NCI-H2227 treated with DMSO at 0.1 percent for 48 hours (cell line): ENCODE results near the gene CLEC12A.
"Not testable (repeated sequence)": the region's sequence is repeated elsewhere in the genome, so short reads cannot be mapped to it uniquely, and the experiment has no call there.

Source experiments
- DNase-seq: peaks from one replicate; lab custom pipeline; 2025; lab: John Stamatoyannopoulos, UW

Gene CLEC12A

GRCh38 chr12:9969673-9970072 lies 1.5 kb upstream of the CLEC12A start:
- DNase-seq = no peak

GRCh38 chr12:9973949-9974348 lies 2.7 kb downstream of the CLEC12A start:
- DNase-seq = no peak

DNA sequence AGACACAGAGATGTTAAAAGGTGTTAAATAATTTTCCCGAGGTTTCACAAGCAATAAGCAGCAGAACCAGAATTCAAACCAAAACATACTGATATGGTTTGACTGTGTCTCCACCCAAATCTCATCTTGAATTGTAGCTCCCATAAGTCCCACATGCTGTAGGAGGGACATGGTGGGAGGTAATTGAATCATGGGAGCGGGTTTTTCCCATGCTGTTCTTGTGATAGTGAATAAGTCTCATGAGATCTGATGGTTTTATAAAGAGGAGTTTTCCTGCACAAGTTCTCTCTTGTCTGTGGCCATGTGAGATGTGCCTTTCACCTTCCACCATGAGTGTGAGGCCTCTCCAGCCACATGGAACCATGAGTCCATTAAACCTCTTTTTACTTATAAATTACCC lies 3.5 kb downstream of the CLEC12A start:
- DNase-seq = not testable (repeated sequence)

- no peak for DNase-seq
These were observed 4.4 kb downstream of the CLEC12A start for GRCh38 chr12:9975614-9976013.

GRCh38 chr12:9976626-9977025 lies 5.4 kb downstream of the CLEC12A start:
- DNase-seq = not testable (repeated sequence)

DNA sequence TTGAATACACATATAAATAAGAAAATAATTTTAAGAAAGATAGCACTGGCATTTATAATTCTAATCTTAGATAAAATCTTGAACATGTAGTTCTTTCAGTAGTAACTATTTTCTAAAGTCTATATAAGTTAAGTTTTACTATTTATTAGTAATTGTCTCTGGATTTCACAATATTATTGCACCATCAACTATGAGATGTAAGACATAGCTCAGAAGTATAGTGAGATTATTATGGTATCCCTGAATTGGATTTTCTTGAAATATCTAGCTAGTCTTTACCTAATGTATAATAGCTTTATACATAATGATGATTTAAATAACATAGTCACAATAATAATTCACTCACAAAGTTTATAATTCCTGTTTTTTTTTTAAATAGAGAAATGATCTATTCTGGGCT lies 6.7 kb downstream of the CLEC12A start:
- no peak for DNase-seq

DNA sequence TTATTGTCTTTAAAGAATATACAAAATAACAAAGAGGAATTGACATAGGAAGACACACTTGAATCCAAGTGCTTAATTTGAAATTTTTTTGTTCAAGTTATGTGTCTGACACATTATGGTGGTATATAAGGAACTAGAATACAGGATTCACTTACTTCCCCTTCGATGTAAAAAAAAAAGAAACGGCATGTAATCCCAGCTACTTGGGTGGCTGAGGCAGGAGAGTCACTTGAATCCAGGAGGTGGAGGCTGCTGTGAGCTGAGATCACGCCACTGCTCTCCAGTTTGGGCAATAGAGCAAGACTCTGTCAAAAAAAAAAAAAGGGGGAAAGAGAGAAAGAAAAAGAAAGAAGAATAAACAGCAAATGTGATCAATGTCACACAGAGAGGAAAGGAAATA lies 8.9 kb downstream of the CLEC12A start:
- DNase-seq = no peak

DNA sequence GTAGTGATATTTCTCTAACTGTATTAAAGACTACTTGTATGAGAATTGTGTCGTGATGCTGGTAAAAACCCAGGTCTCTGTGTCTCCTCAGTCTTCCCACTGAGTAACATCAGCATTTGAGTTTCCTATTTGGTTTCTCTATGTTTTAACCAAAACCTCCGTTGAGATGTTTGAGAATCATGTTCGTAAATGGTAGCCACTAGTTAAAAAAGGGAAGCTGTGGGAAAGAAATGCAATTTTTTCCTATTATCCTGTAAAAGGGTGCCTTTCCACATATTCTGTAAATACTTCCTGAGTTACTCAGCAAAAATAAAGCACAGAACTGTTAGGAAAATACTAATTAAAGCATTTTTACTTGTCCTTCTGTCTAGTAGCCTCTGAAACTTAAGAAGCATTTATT lies 20.7 kb downstream of the CLEC12A start:
- no peak for DNase-seq

GRCh38 chr12:9992296-9992695 lies 21.1 kb downstream of the CLEC12A start:
- DNase-seq = no peak

DNA sequence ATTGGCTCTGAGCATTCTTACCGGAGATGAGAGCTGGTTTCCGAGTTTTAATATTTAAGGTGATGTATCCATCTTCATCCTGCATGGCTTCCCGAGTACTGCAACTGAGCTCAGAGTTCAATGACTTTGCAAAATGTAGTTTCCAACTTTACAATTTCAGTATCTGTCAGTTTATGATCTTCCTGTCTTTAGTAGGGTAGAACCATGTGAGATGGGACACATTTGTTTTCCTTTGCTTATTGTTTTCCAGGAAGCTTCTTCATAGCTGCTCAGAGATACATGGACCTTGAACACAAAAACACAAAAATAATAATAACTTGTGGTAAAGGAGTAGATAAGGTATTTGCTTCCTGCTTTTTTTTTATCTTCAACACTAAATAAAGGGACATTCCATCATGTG lies 27.8 kb downstream of the CLEC12A start, which contains the start of gene CLEC1B:
TSS of gene CLEC1B (minus strand) at position 106 of the 400 bp plus-strand sequence. CDS start at position 85, 21 bp downstream.
- DNase-seq = no peak

- no peak for DNase-seq
These were observed 30.1 kb downstream of the CLEC12A start for GRCh38 chr12:10001171-10001776.

DNA sequence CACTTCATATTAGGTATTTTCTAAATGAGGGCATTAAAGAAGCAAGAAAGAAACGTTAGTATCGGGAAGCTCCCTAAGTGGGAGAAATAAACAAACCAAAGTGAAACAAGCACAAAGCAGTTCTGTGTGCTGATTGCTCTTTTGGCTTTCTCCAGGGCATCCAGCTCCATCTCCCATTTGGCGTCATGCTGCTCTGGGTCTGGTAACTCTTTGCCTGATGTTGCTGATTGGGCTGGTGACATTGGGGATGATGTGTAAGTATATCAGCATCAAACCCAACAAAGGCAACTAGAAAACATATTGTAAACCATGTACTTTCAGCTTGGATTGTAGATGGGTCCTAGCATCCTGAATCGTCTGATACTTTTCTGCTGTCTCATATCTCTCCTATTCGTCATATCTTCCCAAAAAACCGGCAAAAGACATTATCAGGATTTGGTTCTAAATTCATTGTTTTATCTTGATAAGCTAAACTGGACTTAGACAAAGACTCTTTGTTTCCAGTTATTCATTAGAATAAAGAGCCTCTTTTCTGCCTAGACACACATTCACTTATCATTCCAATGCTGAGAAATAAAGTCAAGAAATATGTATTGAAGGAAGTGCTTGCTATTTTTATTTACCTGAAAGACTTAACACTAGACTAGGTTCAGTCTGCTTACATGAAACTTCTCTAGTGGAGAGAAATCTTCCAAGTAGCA lies 41.6 kb downstream of the CLEC12A start:
- DNase-seq = no peak

DNA sequence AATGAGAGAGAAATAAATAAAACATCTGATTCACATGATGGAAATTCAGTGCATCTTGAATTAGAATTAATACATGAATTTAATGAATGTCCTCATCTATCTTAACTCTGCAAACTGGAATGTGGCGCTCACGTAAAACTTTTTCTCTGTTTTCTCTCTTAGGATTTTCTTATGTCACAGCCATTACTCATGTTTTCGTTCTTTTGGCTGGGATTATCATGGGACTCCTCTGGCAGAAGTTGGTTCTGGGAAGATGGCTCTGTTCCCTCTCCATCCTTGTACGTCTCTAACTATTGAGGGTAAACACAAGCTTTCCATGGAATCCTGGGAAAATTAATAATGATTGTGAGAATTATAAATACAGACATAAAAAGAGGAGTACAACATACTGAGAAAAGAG lies 44.2 kb downstream of the CLEC12A start:
- no peak for DNase-seq

DNA sequence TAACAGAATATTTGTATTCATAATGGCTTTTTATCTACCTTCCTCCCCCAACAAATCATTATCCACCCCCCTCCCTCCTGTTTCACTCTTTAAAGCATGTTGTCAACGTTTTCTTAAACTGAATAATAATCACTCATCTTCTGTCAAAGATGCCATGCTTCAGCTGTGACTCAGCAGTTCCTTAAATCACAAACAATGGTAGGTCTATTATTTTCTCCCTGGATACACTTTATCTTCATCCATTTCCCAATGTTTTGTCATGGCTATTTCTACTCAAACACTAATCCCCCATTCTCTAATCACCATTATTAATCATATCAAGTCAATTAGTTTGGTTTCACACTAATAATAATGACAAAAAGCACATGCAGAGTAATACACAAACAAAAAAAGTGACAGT lies 45.7 kb downstream of the CLEC12A start:
- no peak for DNase-seq

GRCh38 chr12:10018386-10018785 lies 47.2 kb downstream of the CLEC12A start:
- no peak for DNase-seq

DNA sequence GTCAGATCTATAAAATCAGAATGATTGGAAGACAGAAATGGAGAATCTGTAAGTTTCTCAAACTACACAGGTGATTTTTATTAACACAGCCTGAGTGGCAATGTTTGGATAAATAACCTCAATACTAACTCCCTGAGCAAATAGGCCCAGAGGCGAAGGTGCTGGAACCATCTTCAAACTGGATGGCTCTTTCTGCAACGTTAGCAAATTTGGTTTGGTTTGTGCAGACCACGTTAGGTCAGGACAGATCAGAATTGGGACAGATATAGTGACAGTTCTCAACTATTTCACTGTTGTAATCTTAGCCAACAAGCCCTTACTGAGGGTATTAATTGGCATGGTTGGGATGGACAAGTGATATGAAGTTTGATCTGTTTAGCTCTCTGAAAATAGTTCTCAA lies 50.1 kb downstream of the CLEC12A start:
- DNase-seq = no peak

DNA sequence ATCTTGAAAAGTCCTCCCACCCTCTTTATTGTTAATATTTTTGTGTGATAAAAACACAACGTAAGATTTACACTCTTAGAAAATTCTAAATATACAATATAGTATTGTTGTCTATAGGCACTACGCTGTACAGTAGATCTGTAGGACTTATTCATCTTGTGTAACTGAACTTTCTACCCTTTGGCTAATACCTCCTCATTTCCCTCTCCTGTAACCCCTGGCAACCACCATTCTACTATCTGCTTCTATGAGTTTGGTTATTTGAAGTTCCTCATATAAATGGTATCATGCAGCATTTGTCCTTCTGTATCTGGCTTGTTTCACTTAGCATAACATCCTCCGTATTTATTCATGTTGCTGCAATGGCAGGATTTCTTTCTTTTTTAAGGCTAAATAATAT lies 54.0 kb downstream of the CLEC12A start:
- no peak for DNase-seq

GRCh38 chr12:10026666-10027065 lies 55.5 kb downstream of the CLEC12A start:
- not testable (repeated sequence) for DNase-seq

GRCh38 chr12:10027311-10027710 lies 56.1 kb downstream of the CLEC12A start:
- no peak for DNase-seq

DNA sequence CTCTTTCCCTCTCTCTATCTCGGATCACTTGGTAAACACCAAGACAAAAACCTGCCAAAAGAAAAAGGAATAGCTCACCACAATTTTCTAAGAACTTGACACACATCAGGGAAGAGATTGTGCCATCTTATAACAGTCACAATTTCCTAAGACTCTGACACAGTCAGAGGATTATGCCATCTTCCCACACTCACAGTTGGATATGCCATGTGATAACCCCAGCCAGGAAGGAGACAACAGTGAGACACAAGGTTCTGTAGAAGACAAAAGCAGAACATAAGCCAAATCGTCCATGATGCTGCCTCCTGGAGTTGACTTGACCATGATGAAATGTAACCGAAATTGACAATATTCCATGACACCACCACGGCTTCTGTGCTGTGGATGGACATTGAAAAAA lies 56.5 kb downstream of the CLEC12A start:
- DNase-seq = no peak

DNA sequence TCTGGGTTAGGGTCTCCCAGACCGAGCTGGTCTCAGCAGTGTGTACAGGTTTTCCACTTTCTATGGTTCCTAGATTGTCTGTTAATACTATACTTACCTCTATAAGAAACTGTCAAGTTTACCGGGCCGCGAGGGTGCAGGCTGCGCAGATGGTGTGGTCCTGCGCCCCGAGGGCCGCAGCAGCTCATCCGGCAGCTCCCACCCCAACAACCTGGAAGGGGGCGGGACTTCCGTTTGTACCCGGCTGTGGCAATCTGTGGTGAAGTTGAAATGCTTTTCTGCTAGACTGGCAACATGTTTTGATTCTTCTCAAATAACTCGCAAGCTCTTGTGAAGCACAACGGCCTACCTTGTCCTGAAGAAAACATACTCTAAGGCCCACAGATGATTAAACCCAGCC lies 59.2 kb downstream of the CLEC12A start, which contains the start of gene CLEC9A:
TSS of gene CLEC9A (plus strand) at position 237 of the 400 bp plus-strand sequence. CDS start 22,006 bp downstream, outside the sequence.
- DNase-seq = no peak

DNA sequence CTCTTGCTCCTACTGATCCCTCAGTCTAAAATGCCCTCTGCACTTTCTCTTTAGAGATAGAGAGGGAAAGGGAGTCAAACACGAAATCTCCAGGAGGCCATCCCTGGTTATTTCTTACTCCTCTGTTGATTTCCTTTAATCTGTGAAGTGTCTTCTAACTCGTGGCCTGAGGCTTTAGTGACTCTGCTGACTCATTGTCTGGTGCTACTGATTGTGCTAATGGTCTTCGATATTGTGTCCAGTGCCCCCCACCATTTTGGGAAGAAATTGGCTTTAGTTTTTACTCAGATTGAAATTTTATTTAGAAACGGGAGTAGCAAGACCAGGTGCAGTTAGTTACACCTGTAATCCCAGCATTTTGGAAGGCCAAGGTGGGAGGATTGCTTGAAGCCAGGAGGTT lies 60.1 kb downstream of the CLEC12A start:
- DNase-seq = no peak

GRCh38 chr12:10031771-10032175 lies 60.6 kb downstream of the CLEC12A start:
- DNase-seq = no peak
